NCI-H510A treated with DMSO at 0.1 percent for 48 hours (cell line): Measurements from ENCODE around the gene CASP2.

Source experiments
- DNase-seq: peaks from one replicate; lab custom pipeline; 2025; lab: John Stamatoyannopoulos, UW

Gene CASP2

GRCh38 chr7:143295870-143296269 is 7.7 kb downstream of the CASP2 start:
- no peak for DNase-seq

DNA sequence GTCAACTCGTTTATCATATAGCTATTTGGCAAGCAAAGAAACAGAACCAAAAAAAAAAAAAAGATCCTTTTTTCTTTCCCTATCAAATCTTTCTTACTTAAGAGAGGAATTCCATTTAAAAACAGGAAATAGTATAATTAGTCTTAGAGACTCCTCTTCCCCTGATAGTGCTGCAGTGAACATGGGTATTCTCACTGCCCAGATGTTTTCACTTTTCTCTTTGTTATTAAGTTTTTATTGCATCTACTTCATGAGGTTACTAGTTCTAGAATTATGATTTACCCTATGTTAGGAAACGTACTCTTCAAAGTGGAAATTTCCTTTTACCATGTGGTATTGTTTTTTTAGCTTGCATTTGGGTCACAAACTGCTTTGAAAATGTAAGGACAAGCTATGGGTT is 8.5 kb downstream of the CASP2 start:
- no peak for DNase-seq

GRCh38 chr7:143299346-143299745 is 11.2 kb downstream of the CASP2 start:
- no peak for DNase-seq

DNA sequence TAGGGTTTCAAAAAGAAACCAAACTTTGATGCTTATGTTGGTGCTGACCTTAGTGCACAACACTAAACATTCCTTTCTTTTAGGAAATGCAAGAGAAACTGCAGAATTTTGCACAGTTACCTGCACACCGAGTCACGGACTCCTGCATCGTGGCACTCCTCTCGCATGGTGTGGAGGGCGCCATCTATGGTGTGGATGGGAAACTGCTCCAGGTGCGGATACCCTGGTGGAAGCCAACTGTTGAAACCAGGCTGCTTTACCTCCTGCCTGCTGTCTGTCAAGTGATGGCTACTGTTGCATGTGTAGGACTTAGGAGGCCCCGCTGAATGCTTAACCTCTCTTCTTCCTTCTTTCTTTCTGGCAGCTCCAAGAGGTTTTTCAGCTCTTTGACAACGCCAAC is 11.7 kb downstream of the CASP2 start:
- no peak for DNase-seq

- no peak for DNase-seq
Observed at GRCh38 chr7:143300959-143301935, 13.1 kb downstream of the CASP2 start.

GRCh38 chr7:143303733-143304132 is 15.6 kb downstream of the CASP2 start:
- no peak for DNase-seq

DNA sequence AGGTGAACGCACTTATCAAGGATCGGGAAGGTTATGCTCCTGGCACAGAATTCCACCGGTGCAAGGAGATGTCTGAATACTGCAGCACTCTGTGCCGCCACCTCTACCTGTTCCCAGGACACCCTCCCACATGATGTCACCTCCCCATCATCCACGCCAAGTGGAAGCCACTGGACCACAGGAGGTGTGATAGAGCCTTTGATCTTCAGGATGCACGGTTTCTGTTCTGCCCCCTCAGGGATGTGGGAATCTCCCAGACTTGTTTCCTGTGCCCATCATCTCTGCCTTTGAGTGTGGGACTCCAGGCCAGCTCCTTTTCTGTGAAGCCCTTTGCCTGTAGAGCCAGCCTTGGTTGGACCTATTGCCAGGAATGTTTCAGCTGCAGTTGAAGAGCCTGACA is 16.8 kb downstream of the CASP2 start:
- DNase-seq = no peak

DNA sequence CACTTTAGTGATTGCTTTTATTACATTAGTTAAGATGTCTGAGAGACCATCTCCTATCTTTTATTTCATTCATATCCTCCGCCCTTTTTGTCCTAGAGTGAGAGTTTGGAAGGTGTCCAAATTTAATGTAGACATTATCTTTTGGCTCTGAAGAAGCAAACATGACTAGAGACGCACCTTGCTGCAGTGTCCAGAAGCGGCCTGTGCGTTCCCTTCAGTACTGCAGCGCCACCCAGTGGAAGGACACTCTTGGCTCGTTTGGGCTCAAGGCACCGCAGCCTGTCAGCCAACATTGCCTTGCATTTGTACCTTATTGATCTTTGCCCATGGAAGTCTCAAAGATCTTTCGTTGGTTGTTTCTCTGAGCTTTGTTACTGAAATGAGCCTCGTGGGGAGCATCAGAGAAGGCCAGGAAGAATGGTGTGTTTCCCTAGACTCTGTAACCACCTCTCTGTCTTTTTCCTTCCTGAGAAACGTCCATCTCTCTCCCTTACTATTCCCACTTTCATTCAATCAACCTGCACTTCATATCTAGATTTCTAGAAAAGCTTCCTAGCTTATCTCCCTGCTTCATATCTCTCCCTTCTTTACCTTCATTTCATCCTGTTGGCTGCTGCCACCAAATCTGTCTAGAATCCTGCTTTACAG is 17.4 kb downstream of the CASP2 start:
- DNase-seq = no peak

- no peak for DNase-seq
Observed at GRCh38 chr7:143308632-143309031, 20.5 kb downstream of the CASP2 start.

GRCh38 chr7:143314127-143314526 is 26.0 kb downstream of the CASP2 start:
- DNase-seq = no peak

- no peak for DNase-seq
Observed at GRCh38 chr7:143315776-143316175, 27.6 kb downstream of the CASP2 start, which contains the start of gene CLCN1. TSS of gene CLCN1 (plus strand) at chr7:143316111. CDS start at chr7:143316213, 102 bp downstream.

DNA sequence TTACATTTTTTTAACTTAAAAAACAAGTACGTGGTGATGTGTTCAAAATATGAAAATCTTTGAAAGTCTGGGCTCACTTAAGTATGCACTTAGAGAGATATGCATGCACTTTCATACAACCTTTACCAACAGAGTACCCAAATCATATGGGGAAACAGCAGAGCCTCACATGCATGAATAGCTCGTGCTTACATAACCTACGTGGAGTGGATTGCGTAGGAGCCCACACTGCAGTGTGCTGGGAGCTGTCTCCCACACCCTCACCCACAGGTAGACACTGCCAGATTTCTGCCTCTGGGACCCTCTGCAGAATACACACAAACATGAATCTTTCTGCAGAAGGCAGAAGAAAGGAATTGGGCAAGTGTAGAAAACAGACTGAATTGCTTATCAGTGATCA is 28.3 kb downstream of the CASP2 start:
- DNase-seq = no peak

DNA sequence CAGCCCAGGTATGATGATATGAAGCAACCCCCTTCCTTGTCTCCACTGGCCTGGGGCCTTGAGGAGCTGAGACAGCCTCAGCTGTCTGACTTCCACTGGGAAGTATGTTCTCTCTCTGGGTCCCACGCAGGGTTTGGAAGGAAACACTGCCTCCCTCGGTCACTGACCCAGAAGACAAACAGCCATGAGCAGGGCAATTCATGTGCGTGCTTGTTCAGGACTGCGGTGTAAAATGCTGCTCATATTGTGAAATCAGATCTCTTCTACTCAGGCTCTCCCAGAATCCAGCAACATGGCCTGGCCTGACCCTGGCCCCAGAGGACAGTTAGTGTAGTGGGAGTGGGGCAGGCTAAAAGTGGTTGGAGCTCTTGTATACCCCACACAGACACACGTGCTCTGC is 30.5 kb downstream of the CASP2 start:
- no peak for DNase-seq

GRCh38 chr7:143320620-143321019 is 32.5 kb downstream of the CASP2 start:
- DNase-seq = no peak

DNA sequence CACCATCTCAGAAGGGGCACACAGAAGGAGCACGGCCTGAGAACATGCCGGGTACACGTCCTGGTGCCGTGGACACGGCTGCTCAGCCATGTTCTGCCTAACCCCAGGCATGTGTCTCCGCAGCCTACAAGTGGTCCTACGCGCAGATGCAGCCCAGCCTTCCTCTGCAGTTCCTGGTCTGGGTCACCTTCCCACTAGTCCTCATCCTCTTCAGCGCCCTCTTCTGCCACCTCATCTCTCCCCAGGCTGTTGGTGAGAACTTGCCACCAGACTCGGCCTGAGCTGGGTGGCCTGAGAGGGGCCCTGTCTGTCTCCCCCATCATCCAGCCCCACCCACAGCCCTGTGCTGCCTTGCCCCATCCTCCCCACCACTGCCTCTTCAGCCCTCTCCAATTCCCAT is 33.1 kb downstream of the CASP2 start:
- DNase-seq = no peak

DNA sequence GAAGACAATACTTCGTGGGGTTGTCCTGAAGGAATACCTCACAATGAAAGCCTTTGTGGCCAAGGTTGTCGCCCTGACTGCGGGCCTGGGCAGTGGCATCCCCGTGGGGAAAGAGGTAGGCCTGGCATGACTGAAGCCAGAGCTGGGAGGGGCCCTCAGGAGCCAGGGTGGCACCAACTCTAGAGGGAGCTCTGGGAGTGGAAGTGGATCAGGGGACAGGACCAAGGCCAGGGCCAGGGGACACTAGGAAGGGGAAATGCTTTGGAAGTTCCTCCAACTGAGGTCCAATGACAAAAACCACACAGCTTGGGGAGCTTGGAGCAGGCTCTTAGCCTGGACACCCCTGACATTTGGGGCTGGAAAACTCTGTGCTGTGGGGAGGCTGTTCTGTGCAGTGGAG is 33.6 kb downstream of the CASP2 start:
- DNase-seq = no peak

GRCh38 chr7:143322760-143323633 is 34.8 kb downstream of the CASP2 start:
- no peak for DNase-seq

GRCh38 chr7:143323653-143324052 is 35.5 kb downstream of the CASP2 start:
- no peak for DNase-seq

- no peak for DNase-seq
Observed at GRCh38 chr7:143325240-143325639, 37.1 kb downstream of the CASP2 start.

- DNase-seq = no peak
Observed at GRCh38 chr7:143327903-143328302, 39.8 kb downstream of the CASP2 start.

DNA sequence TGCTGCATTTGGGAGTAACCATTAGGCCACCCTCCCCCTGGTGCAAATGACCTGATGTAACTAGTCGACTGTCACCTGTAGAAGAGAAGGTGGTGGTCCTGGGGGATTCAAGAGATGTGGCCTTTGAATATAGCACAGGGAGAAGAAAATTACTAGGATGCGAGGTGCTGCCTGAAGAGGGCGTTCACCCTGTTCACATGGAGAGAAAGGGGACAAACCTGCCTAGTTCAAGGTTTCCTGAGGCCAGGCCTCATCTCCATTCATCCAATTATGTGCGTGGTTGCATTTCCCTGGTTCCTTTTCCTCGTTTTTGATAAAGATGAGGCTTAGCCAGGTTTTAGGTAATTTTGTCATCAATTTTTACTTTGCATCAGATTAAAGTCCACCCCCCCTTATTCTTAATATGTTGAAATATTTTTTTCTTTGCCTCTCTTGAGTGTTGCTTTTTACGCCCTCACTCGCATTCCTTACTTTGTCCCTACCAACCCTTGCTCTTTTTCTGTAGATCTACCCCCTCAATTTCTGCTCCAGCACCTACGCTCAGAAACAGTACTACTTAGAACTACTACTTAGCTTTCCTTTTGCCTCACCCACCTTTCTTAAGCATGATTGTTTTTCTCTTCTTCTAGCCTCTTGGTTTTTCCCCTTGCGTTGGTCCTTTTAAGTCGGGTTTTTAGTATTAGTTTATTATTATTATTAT is 41.5 kb downstream of the CASP2 start:
- no peak for DNase-seq
